ENCODE data around the gene TRPM1. TPM values are rescaled to one million over a fixed set of nuclear protein-coding genes. Genes with fewer than 3 reads are reported as not detected.
A peak's percentile ranks its signal among the peaks of the same experiment; 100 is the strongest.

The TRPM1 gene
- total RNA-seq, 6 experiments from 2014 or later, result 0.03 to 0.18 (median 0.17) TPM; not detected in 3

DNA sequence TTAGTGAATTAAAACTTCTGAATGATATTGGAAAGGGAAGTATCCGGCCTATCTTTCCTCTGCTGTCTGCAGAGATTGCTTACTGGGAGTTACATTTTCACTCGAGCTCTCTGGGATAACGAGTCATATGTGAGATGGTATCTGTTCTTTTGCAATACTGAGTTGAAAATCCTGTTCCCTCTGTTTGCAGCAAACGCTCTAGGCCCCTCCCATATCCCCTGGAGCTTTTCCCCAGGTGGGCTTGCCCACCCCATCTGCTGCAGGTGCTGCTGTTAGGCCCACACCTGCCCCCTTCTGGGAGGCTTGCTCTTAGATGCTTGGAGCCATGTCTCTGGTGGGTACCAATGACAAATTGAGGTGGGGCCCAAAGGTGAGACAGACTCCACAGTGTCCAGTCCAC is 67.4 kb downstream of the TRPM1 start:
- Mint-ChIP-seq H3K36me3 (ENCODE audit: low read depth) (peaks cover 5% of the 10 kb centered on the region; the same call in 1 of the 2 replicates), H3K27me3 (ENCODE audit: insufficient read depth) (no peaks in the 10 kb centered on the region), H3K4me1 (ENCODE audit: low read depth) (peaks cover 74% of the 10 kb centered on the region), H3K4me3 (no peak overlapping the region), H3K27ac (peak overlapping the region; percentile 90; the same call in 1 of the 2 replicates), H3K9me3 (no peaks in the 10 kb centered on the region)
- TF ChIP-seq, protein P1, sequence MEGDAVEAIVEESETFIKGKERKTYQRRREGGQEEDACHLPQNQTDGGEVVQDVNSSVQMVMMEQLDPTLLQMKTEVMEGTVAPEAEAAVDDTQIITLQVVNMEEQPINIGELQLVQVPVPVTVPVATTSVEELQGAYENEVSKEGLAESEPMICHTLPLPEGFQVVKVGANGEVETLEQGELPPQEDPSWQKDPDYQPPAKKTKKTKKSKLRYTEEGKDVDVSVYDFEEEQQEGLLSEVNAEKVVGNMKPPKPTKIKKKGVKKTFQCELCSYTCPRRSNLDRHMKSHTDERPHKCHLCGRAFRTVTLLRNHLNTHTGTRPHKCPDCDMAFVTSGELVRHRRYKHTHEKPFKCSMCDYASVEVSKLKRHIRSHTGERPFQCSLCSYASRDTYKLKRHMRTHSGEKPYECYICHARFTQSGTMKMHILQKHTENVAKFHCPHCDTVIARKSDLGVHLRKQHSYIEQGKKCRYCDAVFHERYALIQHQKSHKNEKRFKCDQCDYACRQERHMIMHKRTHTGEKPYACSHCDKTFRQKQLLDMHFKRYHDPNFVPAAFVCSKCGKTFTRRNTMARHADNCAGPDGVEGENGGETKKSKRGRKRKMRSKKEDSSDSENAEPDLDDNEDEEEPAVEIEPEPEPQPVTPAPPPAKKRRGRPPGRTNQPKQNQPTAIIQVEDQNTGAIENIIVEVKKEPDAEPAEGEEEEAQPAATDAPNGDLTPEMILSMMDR (IDR thresholded peaks at IDR 0.05), result peak; percentile 19; the same call in 1 of the 2 replicates
- DNase-seq, result no peak

DNA sequence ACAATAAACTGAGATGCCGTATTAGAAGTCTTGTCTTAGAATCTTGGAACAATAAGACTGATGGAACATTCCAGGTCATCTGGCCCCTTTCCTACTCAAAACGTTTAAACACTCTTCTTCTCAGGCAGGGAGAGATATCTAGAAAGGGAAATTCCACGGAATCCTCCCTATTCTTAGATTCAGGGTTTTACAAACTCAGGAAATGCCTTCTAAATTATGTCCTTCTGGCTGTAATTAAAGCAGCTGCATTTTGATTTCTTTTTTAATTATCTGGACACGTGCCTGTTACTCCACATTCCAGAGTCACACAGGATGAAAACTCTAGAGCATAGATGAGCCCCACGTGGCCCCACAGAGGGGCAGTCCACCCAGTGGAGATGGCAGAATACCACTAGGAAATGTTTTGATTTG is 68.6 kb downstream of the TRPM1 start:
- TF ChIP-seq, protein P1 (IDR thresholded peaks at IDR 0.05), result no peak
- Mint-ChIP-seq H3K4me3 (peak overlapping the region; percentile 59), H3K9me3 (no peaks in the 10 kb centered on the region), H3K36me3 (ENCODE audit: low read depth) (peaks cover 5% of the 10 kb centered on the region; the same call in 1 of the 2 replicates), H3K27me3 (ENCODE audit: insufficient read depth) (no peaks in the 10 kb centered on the region), H3K27ac (peak overlapping the region; percentile 90), H3K4me1 (ENCODE audit: low read depth) (peaks cover 74% of the 10 kb centered on the region)
- peak; percentile 56 for DNase-seq

DNA sequence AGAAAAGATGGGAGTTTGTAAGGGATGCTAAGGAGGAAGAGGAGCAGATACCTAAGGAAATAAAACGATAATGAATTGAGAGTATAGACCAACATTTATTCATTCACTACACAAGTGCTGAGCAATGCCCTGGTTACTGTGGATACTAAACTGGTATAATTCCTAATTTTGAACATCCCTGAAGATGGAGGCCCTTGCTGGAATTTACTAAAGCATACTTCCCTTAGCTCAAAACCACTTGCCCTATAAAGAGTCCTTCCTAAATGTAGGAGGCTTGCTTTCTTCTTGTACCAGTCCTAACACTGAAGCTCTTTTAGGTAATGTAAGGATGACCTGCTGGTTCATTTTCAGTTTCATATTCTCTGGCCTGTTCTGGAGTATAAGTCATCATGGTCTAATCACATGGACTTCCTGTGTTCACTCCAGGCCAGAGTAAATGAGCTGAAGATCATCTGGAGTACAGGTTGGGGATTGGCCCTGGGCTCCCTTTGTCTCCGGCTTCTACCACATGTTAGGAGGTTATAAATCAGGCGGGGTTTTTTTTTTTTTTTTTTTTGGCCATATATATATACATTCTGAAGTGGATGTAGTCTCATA is 70.0 kb downstream of the TRPM1 start:
- Mint-ChIP-seq H3K9me3 (no peaks in the 10 kb centered on the region), H3K27me3 (ENCODE audit: insufficient read depth) (no peaks in the 10 kb centered on the region), H3K4me3 (peak overlapping the region; percentile 11), H3K4me1 (ENCODE audit: low read depth) (peaks cover 69% of the 10 kb centered on the region), H3K27ac (peak overlapping the region; percentile 76), H3K36me3 (ENCODE audit: low read depth) (peaks cover 5% of the 10 kb centered on the region; the same call in 1 of the 2 replicates)
- peak; percentile 39 for DNase-seq
- TF ChIP-seq, protein P1 (IDR thresholded peaks at IDR 0.05), result no peak

DNA sequence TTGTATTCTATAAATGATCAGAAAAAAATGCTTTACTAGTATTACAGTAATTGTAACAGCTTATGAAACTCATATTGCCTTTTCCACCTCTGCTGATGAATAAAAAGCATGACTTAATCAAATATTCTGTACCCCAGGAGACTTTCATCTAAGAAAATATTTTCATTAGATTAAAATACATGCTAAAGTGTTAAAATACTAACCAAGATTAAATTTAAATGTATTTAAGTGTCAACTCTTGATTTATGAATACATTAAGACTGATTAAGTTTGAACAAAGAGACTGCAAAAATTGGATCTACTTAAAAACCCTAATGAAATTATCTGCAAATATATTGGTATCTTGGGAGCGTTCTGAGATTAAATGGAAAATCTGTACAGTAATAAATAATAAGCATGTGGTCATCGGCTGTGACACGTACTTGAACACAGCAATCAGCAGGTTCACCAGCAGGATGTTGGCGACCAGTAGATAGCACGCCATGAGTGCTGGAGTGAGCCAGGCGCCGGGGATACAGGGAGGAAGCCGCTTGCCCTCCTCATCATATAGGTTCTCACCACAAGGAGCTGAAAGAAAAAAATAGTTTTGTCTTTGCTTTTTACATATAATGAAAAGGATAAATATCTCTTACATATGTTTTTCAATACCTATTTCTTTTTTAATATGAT is 73.5 kb downstream of the TRPM1 start:
- no peaks in the 10 kb centered on the region for H3K27me3 Mint-ChIP-seq (ENCODE audit: insufficient read depth)
- DNase-seq, result no peak
- peaks cover 68% of the 10 kb centered on the region for H3K4me1 Mint-ChIP-seq (ENCODE audit: low read depth)
- TF ChIP-seq, protein P1 (IDR thresholded peaks at IDR 0.05), result no peak
- H3K27ac Mint-ChIP-seq, result no peak overlapping the region
- no peaks in the 10 kb centered on the region for H3K9me3 Mint-ChIP-seq
- H3K4me3 Mint-ChIP-seq, result no peak overlapping the region
- peaks cover 5% of the 10 kb centered on the region; the same call in 1 of the 2 replicates for H3K36me3 Mint-ChIP-seq (ENCODE audit: low read depth)

DNA sequence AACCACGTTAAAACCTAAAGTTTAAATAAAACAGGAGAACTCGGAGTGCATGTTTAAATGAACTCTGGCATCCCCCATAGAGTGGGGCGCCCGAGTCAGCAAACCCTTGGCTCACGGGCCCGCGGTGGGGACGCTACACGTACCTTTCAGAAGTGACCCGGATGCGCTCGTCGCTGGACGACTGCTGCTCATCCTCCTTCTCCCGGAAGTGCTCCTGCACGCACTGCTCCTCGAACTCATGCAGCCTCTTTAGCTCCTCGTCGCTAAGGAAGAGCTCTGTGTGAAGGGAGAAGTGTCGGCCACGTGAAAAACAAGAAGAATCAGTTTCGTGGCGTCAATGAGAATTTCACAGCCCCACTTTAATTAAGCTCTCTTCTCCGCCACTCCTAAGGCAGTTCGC is 75.5 kb downstream of the TRPM1 start:
- Mint-ChIP-seq H3K9me3 (no peaks in the 10 kb centered on the region), H3K27me3 (ENCODE audit: insufficient read depth) (no peaks in the 10 kb centered on the region), H3K4me3 (no peak overlapping the region), H3K27ac (peak overlapping the region; percentile 11; the same call in 1 of the 2 replicates), H3K4me1 (ENCODE audit: low read depth) (peaks cover 55% of the 10 kb centered on the region), H3K36me3 (ENCODE audit: low read depth) (no peaks in the 10 kb centered on the region; the same call in 1 of the 2 replicates)
- TF ChIP-seq, protein P1 (IDR thresholded peaks at IDR 0.05), result no peak
- DNase-seq, result no peak

Measured in HFFc6 (cell line).